ENCODE results near the gene RHOV. TPM values are rescaled to one million over a fixed set of nuclear protein-coding genes. Genes with fewer than 3 reads are reported as not detected.

Gene RHOV
- total and polyA plus RNA-seq, 8 donors = 1.2 to 87.8 (median 1.7) TPM; not detected in 1

DNA sequence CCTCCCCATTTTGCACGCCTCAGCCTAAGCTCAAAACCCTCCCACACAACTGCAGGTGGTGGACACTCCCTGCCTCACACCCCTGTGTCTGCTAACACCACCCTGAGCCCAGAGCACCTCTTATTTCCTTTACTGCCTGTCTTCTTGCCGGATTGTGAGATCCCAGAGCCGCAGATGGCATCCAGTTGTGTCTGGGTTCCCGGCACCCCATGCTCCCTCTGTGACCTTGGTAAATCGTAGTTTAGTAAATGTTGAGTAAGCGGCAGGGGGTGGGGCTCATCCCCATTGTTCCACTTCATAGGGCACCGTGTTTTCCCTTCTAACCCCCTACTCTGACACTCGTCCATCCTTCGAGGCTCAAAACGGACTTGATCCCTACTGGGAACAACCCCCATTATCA is 15.3 kb downstream of the RHOV start:
- Histone ChIP-seq H3K9me3 (no peaks in the 10 kb centered on the region), H3K36me3 (peaks cover 20 to 37% (median 34%) of the 10 kb centered on the region in 4 donors), H3K27ac (no peak overlapping the region), H3K4me1 (peaks cover 10 to 23% (median 18%) of the 10 kb centered on the region in 4 donors), H3K4me3 (no peak overlapping the region), H3K27me3 (peaks cover 0 to 6% (median 0%) of the 10 kb centered on the region in 3 donors)
- 63 to 79% (median 72%) methylated on average over 10 of the region's 10 CpGs for WGBS, 5 donors
- TF ChIP-seq EP300 (IDR thresholded peaks at IDR 0.05) (no peak), POLR2A (IDR thresholded peaks at IDR 0.05) (no peak), POLR2AphosphoS5 (IDR thresholded peaks at IDR 0.05) (no peak)
- TF ChIP-seq, protein P1, sequence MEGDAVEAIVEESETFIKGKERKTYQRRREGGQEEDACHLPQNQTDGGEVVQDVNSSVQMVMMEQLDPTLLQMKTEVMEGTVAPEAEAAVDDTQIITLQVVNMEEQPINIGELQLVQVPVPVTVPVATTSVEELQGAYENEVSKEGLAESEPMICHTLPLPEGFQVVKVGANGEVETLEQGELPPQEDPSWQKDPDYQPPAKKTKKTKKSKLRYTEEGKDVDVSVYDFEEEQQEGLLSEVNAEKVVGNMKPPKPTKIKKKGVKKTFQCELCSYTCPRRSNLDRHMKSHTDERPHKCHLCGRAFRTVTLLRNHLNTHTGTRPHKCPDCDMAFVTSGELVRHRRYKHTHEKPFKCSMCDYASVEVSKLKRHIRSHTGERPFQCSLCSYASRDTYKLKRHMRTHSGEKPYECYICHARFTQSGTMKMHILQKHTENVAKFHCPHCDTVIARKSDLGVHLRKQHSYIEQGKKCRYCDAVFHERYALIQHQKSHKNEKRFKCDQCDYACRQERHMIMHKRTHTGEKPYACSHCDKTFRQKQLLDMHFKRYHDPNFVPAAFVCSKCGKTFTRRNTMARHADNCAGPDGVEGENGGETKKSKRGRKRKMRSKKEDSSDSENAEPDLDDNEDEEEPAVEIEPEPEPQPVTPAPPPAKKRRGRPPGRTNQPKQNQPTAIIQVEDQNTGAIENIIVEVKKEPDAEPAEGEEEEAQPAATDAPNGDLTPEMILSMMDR (IDR thresholded peaks at IDR 0.05) = no peak
- DNase-seq = no peak
- intact Hi-C loops (cut with DNase I; ENCODE audit: low total_unique reads) = no loop called here

DNA sequence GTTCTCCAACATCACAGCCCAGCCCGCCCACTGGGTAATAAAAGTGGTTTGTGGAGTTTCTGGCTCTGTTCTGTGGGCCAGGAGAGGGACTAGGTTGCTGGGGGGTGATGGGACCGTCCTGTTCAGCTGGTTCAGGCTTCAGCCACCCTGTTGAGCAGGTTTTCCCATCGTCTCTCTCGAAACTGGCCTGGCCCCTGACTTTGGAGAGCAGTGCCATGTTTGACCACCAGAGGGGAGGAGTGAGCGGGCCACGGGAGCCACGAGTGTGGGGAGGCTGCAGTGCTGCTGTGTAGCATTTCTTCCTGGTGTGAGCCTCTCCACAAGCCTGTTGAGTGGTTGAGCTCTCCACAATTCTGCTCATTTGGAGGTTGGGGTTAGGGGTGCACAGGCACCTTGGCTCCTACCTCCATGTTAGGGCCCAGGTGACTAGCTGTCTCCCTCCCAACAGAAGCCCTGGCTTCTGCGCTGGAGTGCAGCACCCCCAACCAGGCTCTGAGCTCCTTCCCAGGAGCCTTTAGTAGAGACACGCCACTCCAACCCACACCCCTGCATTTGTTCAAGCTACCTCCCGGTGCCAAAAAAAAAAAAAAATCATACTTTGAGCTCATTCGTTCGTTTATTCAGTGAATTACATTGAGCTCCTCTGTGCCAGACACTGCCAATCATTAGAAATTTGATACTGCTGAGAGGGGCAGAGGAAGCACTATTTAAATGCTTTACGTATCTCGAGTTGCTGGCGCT is 16.3 kb downstream of the RHOV start:
- WGBS, 5 donors = 25 to 33% (median 32%) methylated on average over 14 to 15 of the region's 15 CpGs
- intact Hi-C loops (cut with DNase I; ENCODE audit: low total_unique reads) = no loop called here
- no peak overlapping the region for H3K4me3 ChIP-seq
- peaks cover 29 to 46% (median 43%) of the 10 kb centered on the region in 4 donors for H3K36me3 ChIP-seq
- peaks cover 0 to 4% (median 0%) of the 10 kb centered on the region in 3 donors for H3K27me3 ChIP-seq
- TF ChIP-seq EP300 (IDR thresholded peaks at IDR 0.05) (no peak), POLR2A (IDR thresholded peaks at IDR 0.05) (no peak), POLR2AphosphoS5 (IDR thresholded peaks at IDR 0.05) (peak in 2 of 3 donors; percentile 30 to 83)
- TF ChIP-seq, protein P1 (IDR thresholded peaks at IDR 0.05) = peak in 6 of 7 experiments; percentile 92 to 99 (median 94)
- peak overlapping the region in 3 of 5 donors; percentile 16 to 70 (median 25) for H3K27ac ChIP-seq
- H3K4me1 ChIP-seq = peaks cover 10 to 22% (median 18%) of the 10 kb centered on the region in 4 donors
- DNase-seq = peak; percentile 89 to 95
- H3K9me3 ChIP-seq = no peaks in the 10 kb centered on the region

DNA sequence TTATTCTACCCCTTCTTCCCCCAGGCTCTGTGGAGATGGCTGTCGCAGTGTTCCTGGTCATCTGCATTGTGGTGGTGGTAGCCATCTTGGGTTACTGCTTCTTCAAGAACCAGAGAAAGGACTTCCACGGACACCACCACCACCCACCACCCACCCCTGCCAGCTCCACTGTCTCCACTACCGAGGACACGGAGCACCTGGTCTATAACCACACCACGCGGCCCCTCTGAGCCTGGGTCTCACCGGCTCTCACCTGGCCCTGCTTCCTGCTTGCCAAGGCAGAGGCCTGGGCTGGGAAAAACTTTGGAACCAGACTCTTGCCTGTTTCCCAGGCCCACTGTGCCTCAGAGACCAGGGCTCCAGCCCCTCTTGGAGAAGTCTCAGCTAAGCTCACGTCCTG is 17.3 kb downstream of the RHOV start:
- peaks cover 10 to 25% (median 19%) of the 10 kb centered on the region in 4 donors for H3K4me1 ChIP-seq
- WGBS, 5 donors = 69 to 87% (median 75%) methylated on average over 7 to 8 of the region's 8 CpGs
- H3K27ac ChIP-seq = peak overlapping the region in 3 of 5 donors; percentile 16 to 70 (median 25)
- no peak for DNase-seq
- H3K9me3 ChIP-seq = no peaks in the 10 kb centered on the region
- peaks cover 0 to 4% (median 0%) of the 10 kb centered on the region in 3 donors for H3K27me3 ChIP-seq
- H3K36me3 ChIP-seq = peaks cover 29 to 54% (median 46%) of the 10 kb centered on the region in 4 donors
- no peak overlapping the region for H3K4me3 ChIP-seq
- intact Hi-C loops (cut with DNase I; ENCODE audit: low total_unique reads) = no loop called here
- TF ChIP-seq EP300 (IDR thresholded peaks at IDR 0.05) (no peak), POLR2A (IDR thresholded peaks at IDR 0.05) (no peak), POLR2AphosphoS5 (IDR thresholded peaks at IDR 0.05) (no peak)
- TF ChIP-seq, protein P1 (IDR thresholded peaks at IDR 0.05) = no peak

DNA sequence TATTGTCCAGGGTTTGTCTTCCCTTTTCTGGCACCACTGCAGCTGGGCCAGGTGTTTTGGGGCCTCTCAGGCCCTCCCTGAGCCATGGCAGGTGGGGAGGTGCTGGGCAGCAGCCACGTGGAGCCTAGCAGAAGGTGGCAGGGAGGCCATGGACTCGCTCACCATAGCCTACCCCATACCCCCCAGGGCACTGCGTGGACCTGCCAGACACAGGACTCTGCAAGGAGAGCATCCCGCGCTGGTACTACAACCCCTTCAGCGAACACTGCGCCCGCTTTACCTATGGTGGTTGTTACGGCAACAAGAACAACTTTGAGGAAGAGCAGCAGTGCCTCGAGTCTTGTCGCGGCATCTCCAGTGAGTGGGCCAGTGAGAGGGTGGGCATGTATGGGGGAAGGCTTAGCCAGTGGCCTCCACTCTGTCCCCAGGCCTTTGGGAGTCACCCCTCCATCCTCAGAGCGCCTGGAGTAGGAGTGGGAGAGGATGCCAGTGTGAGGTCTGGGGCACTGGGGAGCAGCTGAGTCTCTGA is 18.3 kb downstream of the RHOV start:
- 82 to 87% (median 86%) methylated on average over 12 to 13 of the region's 13 CpGs for WGBS, 5 donors
- H3K4me3 ChIP-seq = no peak overlapping the region
- no peak for DNase-seq
- H3K4me1 ChIP-seq = peaks cover 10 to 25% (median 19%) of the 10 kb centered on the region in 4 donors
- H3K9me3 ChIP-seq = no peaks in the 10 kb centered on the region
- peaks cover 29 to 60% (median 46%) of the 10 kb centered on the region in 4 donors for H3K36me3 ChIP-seq
- no peak overlapping the region for H3K27ac ChIP-seq
- TF ChIP-seq POLR2AphosphoS5 (IDR thresholded peaks at IDR 0.05) = no peak
- no peak for TF ChIP-seq EP300 (IDR thresholded peaks at IDR 0.05)
- TF ChIP-seq POLR2A (IDR thresholded peaks at IDR 0.05) = no peak
- TF ChIP-seq, protein P1 (IDR thresholded peaks at IDR 0.05) = no peak
- peaks cover 0 to 4% (median 0%) of the 10 kb centered on the region in 3 donors for H3K27me3 ChIP-seq
- intact Hi-C loops (cut with DNase I; ENCODE audit: low total_unique reads) = no loop called here

All from stomach (tissue), 9 donors.